Muscle layer of duodenum (tissue), 2 donors: ENCODE measurements around the gene ERVV-1.
"Not testable (repeated sequence)": the region's sequence is repeated elsewhere in the genome, so short reads cannot be mapped to it uniquely, and the experiment has no call there.

Experiments
- H3K27ac ChIP-seq: one replicate; pipeline ENCODE4 v1.7.0; 2013; ENCODE audit warnings: mild to moderate bottlenecking, low read length
- H3K27me3 ChIP-seq: one replicate; pipeline ENCODE4 v1.7.0; 2013; ENCODE audit warnings: low read depth, mild to moderate bottlenecking, control low read depth, low read length
- H3K36me3 ChIP-seq, 2 donors: one replicate each; pipeline ENCODE4 v1.7.0; 2013; ENCODE audit warnings: low read length in 2 of 2, control low read depth in 1 of 2, mild to moderate bottlenecking in 1 of 2; ENCODE audit not compliant: insufficient read depth in 2 of 2, control insufficient read depth in 1 of 2
- H3K4me1 ChIP-seq, 2 donors: one replicate each; pipeline ENCODE4 v1.7.0; 2013; ENCODE audit warnings: low read length in 2 of 2, mild to moderate bottlenecking in 2 of 2, control low read depth in 1 of 2, moderate library complexity in 1 of 2; ENCODE audit not compliant: insufficient read depth in 2 of 2, control insufficient read depth in 1 of 2
- H3K4me3 ChIP-seq, 2 donors: one replicate each; pipeline ENCODE4 v1.7.0; 2013; ENCODE audit warnings: low read length in 2 of 2, low read depth in 1 of 2, mild to moderate bottlenecking in 1 of 2
- H3K9me3 ChIP-seq, 2 donors: one replicate each; pipeline ENCODE4 v1.7.0; 2013; ENCODE audit warnings: low read length in 2 of 2, control low read depth in 1 of 2, mild to moderate bottlenecking in 1 of 2; ENCODE audit not compliant: control insufficient read depth in 1 of 2
- donor health status: healthy.

Gene ERVV-1, protein sequence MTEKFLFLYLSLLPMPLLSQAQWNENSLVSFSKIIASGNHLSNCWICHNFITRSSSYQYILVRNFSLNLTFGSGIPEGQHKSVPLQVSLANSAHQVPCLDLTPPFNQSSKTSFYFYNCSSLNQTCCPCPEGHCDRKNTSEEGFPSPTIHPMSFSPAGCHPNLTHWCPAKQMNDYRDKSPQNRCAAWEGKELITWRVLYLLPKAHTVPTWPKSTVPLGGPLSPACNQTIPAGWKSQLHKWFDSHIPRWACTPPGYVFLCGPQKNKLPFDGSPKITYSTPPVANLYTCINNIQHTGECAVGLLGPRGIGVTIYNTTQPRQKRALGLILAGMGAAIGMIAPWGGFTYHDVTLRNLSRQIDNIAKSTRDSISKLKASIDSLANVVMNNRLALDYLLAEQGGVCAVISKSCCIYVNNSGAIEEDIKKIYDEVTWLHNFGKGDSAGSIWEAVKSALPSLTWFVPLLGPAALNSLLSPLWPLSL

DNA sequence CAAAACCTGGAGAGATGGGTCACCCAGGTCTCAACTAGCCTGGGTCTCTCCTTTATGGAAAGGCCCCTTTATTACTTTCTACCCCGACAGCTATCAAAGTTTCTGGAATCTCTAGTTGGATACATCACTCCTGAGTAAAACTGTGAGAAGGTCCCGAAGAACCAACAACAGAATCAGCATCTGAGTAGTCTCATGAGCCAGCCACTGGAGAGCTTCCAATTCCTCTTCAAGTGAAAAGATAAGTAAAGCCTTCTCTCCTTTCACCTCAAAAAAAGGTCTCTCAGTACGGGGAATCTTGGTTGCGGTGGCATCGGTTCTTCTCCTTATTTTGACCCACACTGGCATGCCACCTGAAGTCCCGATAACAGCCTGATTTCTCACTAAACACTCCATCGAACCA lies at the start of gene ERVV-1:
TSS of gene ERVV-1 (plus strand) at position 301 of the 400 bp plus-strand sequence. CDS start 170 bp downstream, outside the sequence.
- Histone ChIP-seq H3K36me3 (no peaks in the 10 kb centered on the region), H3K4me3 (no peak within 1 kb of the TSS), H3K4me1 (no peaks in the 10 kb centered on the region), H3K9me3 (no peaks in the 10 kb centered on the region), H3K27me3 (no peaks in the 10 kb centered on the region), H3K27ac (no peak within 1 kb of the TSS)

DNA sequence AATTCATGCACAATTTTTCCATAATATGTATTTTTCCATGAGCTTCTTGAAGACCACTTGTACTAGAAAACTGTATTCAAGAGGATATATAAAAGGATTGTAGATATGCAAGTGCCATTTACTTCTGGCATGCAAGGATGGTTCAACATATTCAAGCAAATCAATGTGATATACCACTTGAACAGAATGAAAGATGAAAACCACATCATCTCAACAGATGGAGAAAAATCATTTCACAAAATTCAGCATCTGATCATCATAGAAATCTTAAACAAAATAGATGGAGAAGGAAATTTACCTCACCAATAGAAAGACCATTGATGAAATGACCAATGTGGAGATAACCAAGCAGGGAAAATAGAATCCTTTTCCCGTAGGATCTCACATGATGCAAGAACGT lies 45.9 kb upstream of the ERVV-1 start:
- no peaks in the 10 kb centered on the region for H3K27me3 ChIP-seq
- H3K27ac ChIP-seq, result no peak overlapping the region
- H3K4me3 ChIP-seq, result no peak overlapping the region
- H3K36me3 ChIP-seq, result peaks cover 0 to 22% of the 10 kb centered on the region in 2 donors
- peaks cover 7 to 17% of the 10 kb centered on the region in 2 donors for H3K9me3 ChIP-seq
- H3K4me1 ChIP-seq, result no peaks in the 10 kb centered on the region

DNA sequence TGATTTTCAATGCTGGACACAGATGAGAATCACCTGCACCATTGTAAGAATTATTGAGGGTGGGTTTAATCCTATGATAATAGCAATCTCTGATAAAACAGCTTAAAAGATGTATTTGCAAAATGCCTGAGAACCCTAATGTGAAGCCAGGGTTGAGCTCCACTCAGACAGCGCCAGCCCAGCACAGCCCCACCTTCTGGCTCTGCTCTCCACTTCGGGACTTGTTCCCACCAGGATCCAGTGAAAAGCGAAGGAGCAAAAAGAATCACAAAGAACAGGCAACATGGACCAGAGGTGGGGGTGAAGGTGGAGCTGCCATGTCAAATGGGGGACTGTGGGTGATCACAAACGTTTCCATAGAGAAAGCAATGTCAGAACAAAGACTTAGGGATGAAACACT lies 32.4 kb upstream of the ERVV-1 start:
- Histone ChIP-seq H3K4me3 (no peak overlapping the region), H3K4me1 (no peaks in the 10 kb centered on the region), H3K27ac (no peak overlapping the region), H3K9me3 (no peaks in the 10 kb centered on the region), H3K36me3 (peaks cover 0 to 21% of the 10 kb centered on the region in 2 donors), H3K27me3 (no peaks in the 10 kb centered on the region)

- not testable (repeated sequence) for H3K9me3 ChIP-seq, H3K27ac ChIP-seq, H3K4me3 ChIP-seq, H3K27me3 ChIP-seq, H3K4me1 ChIP-seq
- peaks cover 0 to 30% of the 10 kb centered on the region in 2 donors for H3K36me3 ChIP-seq
Observed at GRCh38 chr19:52983167-52983566, 30.6 kb upstream of the ERVV-1 start.

DNA sequence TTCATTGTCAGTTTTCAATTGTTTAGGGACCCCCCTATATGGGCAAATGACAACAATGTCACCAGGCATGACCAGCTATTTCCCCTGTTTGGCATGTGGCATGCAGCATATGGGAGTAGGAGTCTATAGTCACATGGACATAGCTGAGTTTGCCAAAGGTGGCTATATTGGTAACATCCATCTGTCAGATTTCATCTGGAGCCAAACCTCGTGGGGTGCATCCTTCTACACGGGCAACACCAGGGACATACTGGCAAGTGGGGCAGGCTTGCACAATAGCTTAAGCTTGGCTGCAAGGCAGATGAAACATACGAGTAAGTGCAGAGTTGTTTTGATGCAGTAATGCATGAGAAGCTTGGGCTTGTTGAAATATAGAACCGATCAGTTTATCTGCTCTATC lies 26.5 kb upstream of the ERVV-1 start:
- H3K4me3 ChIP-seq, result no peak overlapping the region
- H3K9me3 ChIP-seq, result no peaks in the 10 kb centered on the region
- peaks cover 3 to 37% of the 10 kb centered on the region in 2 donors for H3K36me3 ChIP-seq
- no peaks in the 10 kb centered on the region for H3K27me3 ChIP-seq
- H3K27ac ChIP-seq, result no peak overlapping the region
- peaks cover 0 to 2% of the 10 kb centered on the region in 2 donors for H3K4me1 ChIP-seq

GRCh38 chr19:52988506-52988905 lies 25.2 kb upstream of the ERVV-1 start:
- H3K27ac ChIP-seq, result no peak overlapping the region
- H3K4me1 ChIP-seq, result peaks cover 0 to 8% of the 10 kb centered on the region in 2 donors
- peaks cover 3 to 37% of the 10 kb centered on the region in 2 donors for H3K36me3 ChIP-seq
- H3K9me3 ChIP-seq, result no peaks in the 10 kb centered on the region
- no peak overlapping the region for H3K4me3 ChIP-seq
- no peaks in the 10 kb centered on the region for H3K27me3 ChIP-seq

DNA sequence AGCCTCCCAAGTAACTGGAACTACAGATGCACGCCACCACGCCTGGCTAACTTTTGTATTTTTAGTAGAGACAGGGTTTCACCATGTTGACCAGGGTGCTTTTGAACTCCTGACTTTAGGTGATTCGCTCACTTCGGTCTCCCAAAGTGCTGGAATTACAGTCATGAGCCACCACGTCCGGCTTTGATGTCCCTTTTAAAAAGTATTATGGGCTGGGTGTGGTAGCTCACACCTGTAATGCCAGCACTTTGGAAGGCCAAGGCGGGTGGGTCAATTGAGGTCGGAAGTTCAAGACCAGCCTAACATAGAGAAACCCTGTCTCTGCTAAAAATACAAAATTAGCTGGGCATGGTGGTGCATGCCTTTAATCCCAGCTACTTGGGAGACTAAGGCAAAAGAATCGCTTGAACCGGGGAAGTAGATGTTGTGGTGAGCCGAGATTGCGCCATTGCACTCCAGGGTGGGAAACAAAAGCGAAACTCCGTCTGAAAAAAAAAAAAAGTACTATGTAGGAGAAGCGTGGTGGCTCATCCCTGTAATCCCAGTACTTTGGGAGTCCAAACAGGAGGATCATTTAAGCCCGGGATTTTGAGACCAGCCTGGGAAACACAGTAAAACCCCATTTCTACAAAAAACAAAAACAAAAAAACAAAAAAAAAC lies 22.8 kb upstream of the ERVV-1 start:
- Histone ChIP-seq H3K36me3 (peaks cover 3 to 24% of the 10 kb centered on the region in 2 donors), H3K4me1 (peaks cover 0 to 8% of the 10 kb centered on the region in 2 donors), H3K4me3 (no peak overlapping the region), H3K9me3 (no peaks in the 10 kb centered on the region), H3K27me3 (no peaks in the 10 kb centered on the region), H3K27ac (no peak overlapping the region)

DNA sequence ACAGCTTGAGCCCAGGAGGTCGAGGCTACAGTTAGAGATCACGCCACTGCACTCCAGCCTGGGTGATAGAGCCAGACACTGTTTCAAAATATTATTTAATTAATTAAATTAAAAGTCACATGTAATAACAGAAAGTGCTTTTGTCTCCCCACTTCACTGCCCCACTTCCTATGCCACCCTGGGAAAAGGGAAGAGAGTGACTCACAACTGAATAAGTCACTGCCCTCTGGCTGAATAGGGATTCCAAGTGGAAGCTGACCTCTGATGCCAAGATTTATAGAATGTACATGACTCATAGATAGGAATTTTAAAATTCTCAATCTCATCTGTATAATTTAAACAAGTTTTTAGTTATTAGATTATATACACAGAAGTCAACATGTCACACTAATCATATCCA lies 22.2 kb upstream of the ERVV-1 start:
- H3K4me3 ChIP-seq, result no peak overlapping the region
- H3K4me1 ChIP-seq, result peaks cover 0 to 8% of the 10 kb centered on the region in 2 donors
- peaks cover 3 to 18% of the 10 kb centered on the region in 2 donors for H3K36me3 ChIP-seq
- H3K9me3 ChIP-seq, result no peaks in the 10 kb centered on the region
- no peaks in the 10 kb centered on the region for H3K27me3 ChIP-seq
- no peak overlapping the region for H3K27ac ChIP-seq

DNA sequence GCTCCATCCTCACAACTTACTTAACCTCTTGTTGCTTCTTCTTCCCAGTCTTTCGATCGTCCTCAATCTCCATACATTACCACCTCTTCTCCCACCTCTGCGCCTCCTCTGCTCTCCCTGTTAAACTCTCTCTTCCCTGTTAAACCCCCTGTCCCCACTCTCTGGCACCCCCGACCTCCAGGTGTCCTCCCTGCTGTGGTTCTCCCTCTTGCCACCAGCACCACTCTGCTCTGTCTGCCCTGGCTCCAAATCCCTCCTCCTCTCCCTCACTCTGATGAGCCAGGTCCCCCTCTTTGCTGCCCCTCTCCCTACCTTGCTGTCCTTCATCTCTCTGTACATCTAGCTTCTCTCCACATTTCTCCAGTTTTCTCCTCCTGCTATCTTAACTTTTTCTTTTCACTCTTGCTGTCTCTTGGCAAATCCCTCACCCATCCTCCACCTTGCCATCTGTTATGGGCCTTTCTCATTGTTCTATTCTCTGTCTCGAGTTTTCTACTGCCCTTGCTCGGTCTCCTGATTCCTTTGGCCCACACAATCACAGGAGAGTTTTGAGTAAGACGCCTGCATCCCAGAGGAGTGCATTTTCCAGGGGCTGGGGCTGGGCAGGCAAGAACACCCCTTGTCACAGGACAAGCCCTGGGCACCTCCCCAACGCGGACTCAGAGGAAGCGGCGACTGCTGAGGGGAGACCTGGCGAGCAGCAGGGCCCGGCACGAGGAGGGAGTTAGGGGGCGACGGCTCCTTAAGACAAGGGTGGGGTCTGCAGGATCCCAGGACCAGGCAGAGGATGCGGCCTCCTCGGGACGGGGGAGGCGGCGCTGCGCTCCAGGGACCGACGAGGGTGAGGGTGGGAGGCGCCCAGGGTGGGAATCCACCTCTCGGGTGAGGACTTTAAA lies 21.4 kb upstream of the ERVV-1 start:
- H3K4me1 ChIP-seq, result peaks cover 0 to 8% of the 10 kb centered on the region in 2 donors
- H3K36me3 ChIP-seq, result peaks cover 3 to 11% of the 10 kb centered on the region in 2 donors
- H3K27me3 ChIP-seq, result no peaks in the 10 kb centered on the region
- H3K9me3 ChIP-seq, result peaks cover 0 to 2% of the 10 kb centered on the region in 2 donors
- H3K27ac ChIP-seq, result no peak overlapping the region
- H3K4me3 ChIP-seq, result peak overlapping the region; percentile 60 to 62

DNA sequence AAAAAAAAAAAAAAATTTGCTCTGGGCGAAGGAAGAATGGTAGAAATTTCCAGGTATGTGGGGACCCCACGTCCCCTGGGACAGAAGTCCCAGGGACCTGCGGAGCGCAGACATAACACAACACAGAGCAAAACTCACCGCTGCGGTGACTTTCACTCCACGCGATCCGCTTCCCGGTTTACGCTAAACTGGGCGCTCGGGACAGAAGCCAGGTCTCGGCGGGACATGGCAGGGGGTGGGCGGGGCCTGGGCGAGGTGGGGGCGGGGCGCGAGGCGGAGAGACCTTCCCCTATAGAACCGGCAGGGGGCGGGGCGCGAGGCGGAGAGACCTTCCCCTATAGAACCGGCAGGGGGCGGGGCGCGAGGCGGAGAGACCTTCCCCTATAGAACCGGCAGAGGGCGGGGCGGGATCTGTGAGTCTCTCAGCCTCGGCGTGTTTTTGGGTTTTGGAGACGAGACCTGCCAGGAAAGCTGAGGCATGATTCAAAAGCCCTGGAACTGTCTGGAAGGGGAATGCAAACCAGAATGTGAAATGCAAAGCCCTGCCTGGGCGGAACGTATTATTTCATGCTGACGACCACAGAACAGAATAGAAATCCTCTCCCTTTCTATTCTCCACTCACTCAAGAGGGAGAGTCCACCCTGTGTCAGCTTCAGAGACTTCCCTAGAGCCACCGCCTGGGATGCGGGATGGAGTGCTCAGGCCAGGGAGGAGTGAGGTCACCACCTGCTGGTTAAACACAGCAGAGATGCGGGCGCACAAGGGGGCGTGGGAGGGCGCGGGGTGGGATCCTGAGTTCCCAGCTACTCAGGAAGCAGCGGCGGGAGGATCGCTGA lies 20.2 kb upstream of the ERVV-1 start:
- Histone ChIP-seq H3K4me3 (peak overlapping the region; percentile 60 to 62), H3K9me3 (peaks cover 0 to 2% of the 10 kb centered on the region in 2 donors), H3K4me1 (peaks cover 0 to 8% of the 10 kb centered on the region in 2 donors), H3K27me3 (no peaks in the 10 kb centered on the region), H3K36me3 (peaks cover 3 to 6% of the 10 kb centered on the region in 2 donors), H3K27ac (no peak overlapping the region)
